Neural cell (in vitro differentiated cells): ENCODE measurements around the gene MRPL42.

Experiments used
- MXI1 ChIP-seq: fragments of 450-650 bp; conservative IDR thresholded peaks from 2 replicates; pipeline ENCODE4 v1.6.1; 2014; ENCODE audit warnings: antibody characterized with exemption, mild to moderate bottlenecking; ENCODE audit not compliant: poor library complexity, severe bottlenecking
- POLR2AphosphoS5 ChIP-seq: IDR thresholded peaks from 2 replicates; pipeline ENCODE4 v1.6.1; 2012
- TF ChIP-seq, protein P1 (sequence below): fragments of 450-650 bp; IDR thresholded peaks from 2 replicates; pipeline ENCODE4 v1.5.1; 2014; ENCODE audit warnings: antibody characterized with exemption, mild to moderate bottlenecking, moderate library complexity; ENCODE audit not compliant: poor library complexity, severe bottlenecking

DNA sequence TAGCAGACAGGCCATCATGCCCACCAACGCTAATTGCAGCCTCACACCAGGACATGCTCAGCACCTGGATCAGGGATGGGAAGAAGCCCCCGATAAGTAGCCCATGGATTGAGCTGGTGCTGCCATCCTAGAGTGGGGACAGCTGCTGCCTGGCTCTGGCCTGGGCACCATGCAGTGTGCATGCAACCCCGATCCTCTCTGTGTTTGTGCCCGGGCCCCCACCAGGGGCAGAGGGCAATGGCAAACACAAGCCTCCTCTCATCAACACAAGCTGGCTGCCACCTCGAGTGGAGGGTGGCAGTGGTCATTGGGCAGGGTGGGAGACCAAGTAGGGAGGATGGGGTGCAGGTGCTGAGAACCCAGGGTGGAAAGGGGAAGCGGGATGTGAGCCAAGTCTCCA lies 81.9 kb downstream of the MRPL42 start:
- TF ChIP-seq, protein P1, sequence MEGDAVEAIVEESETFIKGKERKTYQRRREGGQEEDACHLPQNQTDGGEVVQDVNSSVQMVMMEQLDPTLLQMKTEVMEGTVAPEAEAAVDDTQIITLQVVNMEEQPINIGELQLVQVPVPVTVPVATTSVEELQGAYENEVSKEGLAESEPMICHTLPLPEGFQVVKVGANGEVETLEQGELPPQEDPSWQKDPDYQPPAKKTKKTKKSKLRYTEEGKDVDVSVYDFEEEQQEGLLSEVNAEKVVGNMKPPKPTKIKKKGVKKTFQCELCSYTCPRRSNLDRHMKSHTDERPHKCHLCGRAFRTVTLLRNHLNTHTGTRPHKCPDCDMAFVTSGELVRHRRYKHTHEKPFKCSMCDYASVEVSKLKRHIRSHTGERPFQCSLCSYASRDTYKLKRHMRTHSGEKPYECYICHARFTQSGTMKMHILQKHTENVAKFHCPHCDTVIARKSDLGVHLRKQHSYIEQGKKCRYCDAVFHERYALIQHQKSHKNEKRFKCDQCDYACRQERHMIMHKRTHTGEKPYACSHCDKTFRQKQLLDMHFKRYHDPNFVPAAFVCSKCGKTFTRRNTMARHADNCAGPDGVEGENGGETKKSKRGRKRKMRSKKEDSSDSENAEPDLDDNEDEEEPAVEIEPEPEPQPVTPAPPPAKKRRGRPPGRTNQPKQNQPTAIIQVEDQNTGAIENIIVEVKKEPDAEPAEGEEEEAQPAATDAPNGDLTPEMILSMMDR = no peak
- TF ChIP-seq POLR2AphosphoS5 = no peak
- no peak for TF ChIP-seq MXI1
